Aorta (tissue), 5 donors: ENCODE measurements around the gene SLC25A26. TPM values are rescaled to one million over a fixed set of nuclear protein-coding genes. Genes with fewer than 3 reads are reported as not detected.

Experiments used
- ATAC-seq: fragments of 200-7000 bp; cut with Tn5 transposase; one replicate; pipeline ENCODE4 v1.9.1; 2022; ENCODE audit warnings: moderate library complexity; ENCODE audit not compliant: low FRiP score
- DNase-seq, 2 donors: peaks; one replicate each; pipeline ENCODE4 v3.0.0-alpha.2; 2020
- H3K27ac ChIP-seq, 2 donors: one replicate each; pipeline ENCODE4 v1.5.1; 2013; ENCODE audit warnings: low read length in 2 of 2, mild to moderate bottlenecking in 2 of 2, moderate library complexity in 2 of 2, control low read depth in 1 of 2, inconsistent platforms in 1 of 2, low read depth in 1 of 2
- H3K27me3 ChIP-seq, 2 donors: one replicate each; pipeline ENCODE4 v1.6.1; 2013; ENCODE audit warnings: control low read depth in 1 of 2, low read length in 1 of 2, mild to moderate bottlenecking in 1 of 2, moderate library complexity in 1 of 2; ENCODE audit not compliant: insufficient read depth in 2 of 2, control insufficient read depth in 1 of 2
- H3K36me3 ChIP-seq, 2 donors: one replicate each; pipeline ENCODE4 v1.6.1; 2013; ENCODE audit warnings: control low read depth in 1 of 2, low read length in 1 of 2, mild to moderate bottlenecking in 1 of 2; ENCODE audit not compliant: insufficient read depth in 2 of 2, control insufficient read depth in 1 of 2
- H3K4me1 ChIP-seq, 2 donors: one replicate each; pipeline ENCODE4 v1.6.1; 2013; ENCODE audit warnings: low read length in 2 of 2, control low read depth in 1 of 2, mild to moderate bottlenecking in 1 of 2, moderate library complexity in 1 of 2; ENCODE audit not compliant: insufficient read depth in 2 of 2, control insufficient read depth in 1 of 2
- H3K4me3 ChIP-seq, 2 donors: one replicate each; pipeline ENCODE4 v1.5.1; 2013; ENCODE audit warnings: low read length in 2 of 2, control low read depth in 1 of 2, mild to moderate bottlenecking in 1 of 2
- H3K9me3 ChIP-seq: one replicate; pipeline ENCODE4 v1.6.1; 2013; ENCODE audit warnings: mild to moderate bottlenecking, low read length; ENCODE audit not compliant: control insufficient read depth
- WGBS, 2 donors: extraction: QIAGEN DNeasy Blood & Tissue Kit; methylation state at CpG; one replicate each; pipeline ENCODE4 v1.1.7; 2013; 5-methylcytosine and 5-hydroxymethylcytosine counted together
- intact Hi-C, 2 donors: fragments of 100-400 bp; cut with DNase I; formaldehyde crosslinking; loops; one replicate each; pipeline versions ENCODE4 v1.14.2 to v1.15.0; 2022
- polyA plus RNA-seq, 2 donors: library from polyadenylated mRNA; stranded (reverse); fragments of 200-250 nt; gene quantifications; one replicate each; pipeline ENCODE4 v1.2.3, GENCODE V29; 2013
- total RNA-seq, 2 donors: library from RNA; stranded (reverse); fragmentation: NEBNext Ultra II Directional; extraction: Animal tissue kit (Norgen Biotek cat#: 25700); gene quantifications; one replicate each; pipeline ENCODE4 v1.2.1, GENCODE V29; 2021
- donor health status: healthy with polysubstance abuse.
- donor health status: Bipolar disorder and iron deficiency.
- donor health status: DM: no; HTN: no; CAD: no.
- donor health status: DM: no; HTN: no; CAD: no.
- donor health status: DM: yes; HTN: yes; CAD: no.

SLC25A26 gene
- total and polyA plus RNA-seq, 4 donors: 14.9 to 17.5 (median 16.7) TPM

- 60 to 61% methylated on average over 14 of the region's 14 CpGs for WGBS, 2 donors
- H3K27ac ChIP-seq: peak overlapping the region in 1 of 2 donors; percentile 90
- peak; percentile 71 to 91 for DNase-seq
- H3K4me3 ChIP-seq: no peak overlapping the region
- intact Hi-C loops: loop anchor here (2.0 to 10.0 kb wide), 8 partner anchors 35 to 410 kb away; partner anchors contain the start of gene LRIG1 (in 1 of the 2)
- H3K4me1 ChIP-seq: no peaks in the 10 kb centered on the region
- no peaks in the 10 kb centered on the region for H3K9me3 ChIP-seq
- peak; percentile 75 for ATAC-seq
- H3K27me3 ChIP-seq: no peaks in the 10 kb centered on the region
- peaks cover 2 to 5% of the 10 kb centered on the region in 2 donors for H3K36me3 ChIP-seq
Observed at GRCh38 chr3:66407611-66408218, 186.9 kb downstream of the SLC25A26 start.

GRCh38 chr3:66409771-66410754 lies 189.3 kb downstream of the SLC25A26 start:
- H3K36me3 ChIP-seq: peaks cover 2 to 5% of the 10 kb centered on the region in 2 donors
- no peaks in the 10 kb centered on the region for H3K27me3 ChIP-seq
- DNase-seq: no peak
- no peaks in the 10 kb centered on the region for H3K9me3 ChIP-seq
- 90% methylated on average over 24 of the region's 24 CpGs for WGBS, 2 donors
- no peak overlapping the region for H3K4me3 ChIP-seq
- no peak for ATAC-seq
- intact Hi-C loops: loop anchor here (5.0 to 10.0 kb wide), 7 partner anchors 32 to 407 kb away; no protein-coding TSS in a partner anchor
- no peaks in the 10 kb centered on the region for H3K4me1 ChIP-seq
- H3K27ac ChIP-seq: peak overlapping the region in 1 of 2 donors; percentile 5

- Histone ChIP-seq H3K27ac (no peak overlapping the region), H3K27me3 (no peaks in the 10 kb centered on the region), H3K4me3 (no peak overlapping the region), H3K36me3 (peaks cover 2 to 5% of the 10 kb centered on the region in 2 donors), H3K4me1 (no peaks in the 10 kb centered on the region), H3K9me3 (no peaks in the 10 kb centered on the region)
- 88 to 93% methylated on average over 7 of the region's 7 CpGs for WGBS, 2 donors
- DNase-seq (no peak), ATAC-seq (no peak)
- intact Hi-C loops: no loop called here
Observed at GRCh38 chr3:66410976-66411375, 190.2 kb downstream of the SLC25A26 start.

GRCh38 chr3:66411474-66411873 lies 190.7 kb downstream of the SLC25A26 start:
- peaks cover 2 to 5% of the 10 kb centered on the region in 2 donors for H3K36me3 ChIP-seq
- DNase-seq: no peak
- WGBS, 2 donors: 31 to 36% methylated on average over 8 of the region's 8 CpGs
- no peaks in the 10 kb centered on the region for H3K27me3 ChIP-seq
- intact Hi-C loops: no loop called here
- no peak overlapping the region for H3K4me3 ChIP-seq
- ATAC-seq: no peak
- no peaks in the 10 kb centered on the region for H3K9me3 ChIP-seq
- H3K27ac ChIP-seq: no peak overlapping the region
- H3K4me1 ChIP-seq: no peaks in the 10 kb centered on the region

- intact Hi-C loops: no loop called here
- Histone ChIP-seq H3K4me3 (no peak overlapping the region), H3K27me3 (no peaks in the 10 kb centered on the region), H3K36me3 (peaks cover 2 to 5% of the 10 kb centered on the region in 2 donors), H3K4me1 (no peaks in the 10 kb centered on the region), H3K9me3 (no peaks in the 10 kb centered on the region), H3K27ac (no peak overlapping the region)
- DNase-seq (no peak), ATAC-seq (no peak)
- WGBS, 2 donors: 81 to 84% methylated on average over 24 of the region's 24 CpGs
Observed at GRCh38 chr3:66411961-66412887, 191.4 kb downstream of the SLC25A26 start.

GRCh38 chr3:66413151-66413751 lies 192.4 kb downstream of the SLC25A26 start:
- Histone ChIP-seq H3K9me3 (no peaks in the 10 kb centered on the region), H3K27me3 (no peaks in the 10 kb centered on the region), H3K36me3 (peaks cover 2 to 5% of the 10 kb centered on the region in 2 donors), H3K4me3 (no peak overlapping the region), H3K4me1 (no peaks in the 10 kb centered on the region), H3K27ac (no peak overlapping the region)
- ATAC-seq (no peak), DNase-seq (no peak)
- intact Hi-C loops: no loop called here
- WGBS, 2 donors: 61% methylated on average over 7 of the region's 7 CpGs

- Histone ChIP-seq H3K27ac (peak overlapping the region in 1 of 2 donors; percentile 17), H3K9me3 (no peaks in the 10 kb centered on the region), H3K4me3 (no peak overlapping the region), H3K27me3 (no peaks in the 10 kb centered on the region), H3K36me3 (peaks cover 0 to 5% of the 10 kb centered on the region in 2 donors), H3K4me1 (peaks cover 0 to 5% of the 10 kb centered on the region in 2 donors)
- intact Hi-C loops: loop anchor here in 1 of 2 donors (5.0 kb wide), 1 partner anchor 37 kb away; no protein-coding TSS in a partner anchor
- DNase-seq: no peak
- 37 to 44% methylated on average over 5 of the region's 5 CpGs for WGBS, 2 donors
- no peak for ATAC-seq
Observed at GRCh38 chr3:66414846-66415245, 194.0 kb downstream of the SLC25A26 start.
